NK-92 treated with Interleukin-12 subunit alpha and Interleukin-12 subunit beta, amount 100 ng/mL, for 24 hours (cell line): Measurements from ENCODE around the gene ZFP92.

ENCODE experiments used
- DNase-seq: peaks from one replicate; lab custom pipeline; 2025; lab: John Stamatoyannopoulos, UW

The ZFP92 gene

DNA sequence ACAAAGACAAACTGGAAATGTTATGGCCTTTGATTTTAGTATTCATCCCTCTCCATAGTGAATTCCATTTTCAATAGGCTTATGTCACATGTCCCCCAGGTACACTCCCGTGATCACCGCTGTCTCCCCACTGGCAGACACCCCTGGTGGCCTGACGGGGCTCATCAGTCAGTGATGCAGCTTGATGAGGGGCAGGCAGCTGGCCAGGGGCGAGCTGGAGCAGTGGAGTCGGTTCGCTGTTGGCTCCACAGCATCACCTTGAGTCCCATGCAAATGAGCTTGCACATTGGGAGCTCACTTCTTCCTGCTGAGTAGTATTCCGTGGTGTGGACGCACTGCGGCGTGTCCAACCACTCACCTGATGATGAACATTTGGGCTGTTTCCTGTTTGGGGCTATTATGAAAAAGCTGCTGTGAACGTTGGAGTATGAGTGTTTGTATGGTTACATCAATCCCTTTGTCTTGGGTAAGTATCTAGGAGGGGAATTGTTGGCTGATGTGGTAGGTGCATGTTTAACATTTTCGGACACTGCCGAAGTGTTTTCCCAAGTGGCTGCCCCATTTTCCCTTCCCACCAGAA, 29.4 kb downstream of the ZFP92 start:
- no peak for DNase-seq

DNA sequence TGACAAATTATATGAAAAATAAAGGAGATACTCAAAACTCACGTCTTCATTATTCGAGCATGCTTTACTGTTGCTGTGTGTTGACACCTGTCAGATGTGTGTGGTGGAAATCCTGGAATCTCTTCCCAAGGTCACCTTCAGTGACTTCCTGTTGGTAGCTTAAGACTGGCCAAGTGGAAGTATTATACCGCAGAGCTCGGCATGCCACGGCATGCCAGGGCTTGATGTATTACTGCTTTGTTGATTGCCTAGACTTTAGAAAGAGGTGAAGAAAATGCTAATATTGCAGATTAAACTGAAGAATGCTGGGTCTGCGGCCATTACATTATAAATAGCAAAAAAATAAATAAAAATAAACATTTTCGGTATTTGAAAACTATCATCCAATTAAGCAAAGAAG, 30.0 kb downstream of the ZFP92 start:
- DNase-seq = no peak

DNA sequence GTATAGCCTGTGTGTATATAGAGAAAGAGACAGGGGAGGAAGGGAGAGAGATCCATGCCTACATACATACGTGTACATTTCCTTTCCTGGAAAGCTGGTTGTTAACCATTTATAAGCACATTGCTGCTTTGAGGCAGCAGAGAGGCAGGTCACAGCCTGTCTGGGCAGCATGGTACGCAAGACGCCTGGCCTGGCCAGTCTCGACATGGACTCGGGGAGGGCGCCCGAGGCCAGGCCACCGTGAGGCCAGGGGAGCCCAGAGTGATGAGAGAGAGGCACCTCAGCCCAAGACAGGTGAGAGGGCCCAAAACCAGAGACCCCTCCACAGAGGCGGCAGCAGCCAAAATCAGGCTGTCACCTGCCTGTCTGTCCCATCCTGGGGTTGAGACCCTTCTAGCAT, 30.7 kb downstream of the ZFP92 start:
- no peak for DNase-seq

- DNase-seq = no peak
Observed at GRCh38 chrX:153442463-153442862, 31.2 kb downstream of the ZFP92 start.

GRCh38 chrX:153443476-153444332, 32.4 kb downstream of the ZFP92 start:
- no peak for DNase-seq

- DNase-seq = no peak
Observed at GRCh38 chrX:153444333-153445011, 33.2 kb downstream of the ZFP92 start.

GRCh38 chrX:153445106-153445855, 34.0 kb downstream of the ZFP92 start:
- DNase-seq = no peak

- no peak for DNase-seq
Observed at GRCh38 chrX:153445856-153446635, 34.8 kb downstream of the ZFP92 start, which contains the start of gene TREX2. TREX2 (minus strand) TSS chrX:153446056; CDS start chrX:153445430, 626 bp downstream.

DNA sequence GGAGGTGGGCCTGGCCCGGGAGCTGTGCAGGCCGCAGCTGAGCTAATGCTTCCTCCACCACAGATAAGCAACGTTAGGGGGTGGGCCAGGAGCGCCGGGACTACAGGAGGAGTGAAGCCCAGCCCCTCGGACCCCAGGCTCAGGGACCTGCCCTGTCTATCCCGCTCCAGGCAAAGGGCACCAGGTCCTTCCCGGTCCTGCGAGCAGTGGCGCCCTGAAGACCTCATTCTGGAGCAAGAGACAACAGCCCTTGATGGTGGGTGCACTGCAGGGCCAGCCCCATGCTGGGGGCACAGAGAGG, 35.3 kb downstream of the ZFP92 start:
- no peak for DNase-seq

DNA sequence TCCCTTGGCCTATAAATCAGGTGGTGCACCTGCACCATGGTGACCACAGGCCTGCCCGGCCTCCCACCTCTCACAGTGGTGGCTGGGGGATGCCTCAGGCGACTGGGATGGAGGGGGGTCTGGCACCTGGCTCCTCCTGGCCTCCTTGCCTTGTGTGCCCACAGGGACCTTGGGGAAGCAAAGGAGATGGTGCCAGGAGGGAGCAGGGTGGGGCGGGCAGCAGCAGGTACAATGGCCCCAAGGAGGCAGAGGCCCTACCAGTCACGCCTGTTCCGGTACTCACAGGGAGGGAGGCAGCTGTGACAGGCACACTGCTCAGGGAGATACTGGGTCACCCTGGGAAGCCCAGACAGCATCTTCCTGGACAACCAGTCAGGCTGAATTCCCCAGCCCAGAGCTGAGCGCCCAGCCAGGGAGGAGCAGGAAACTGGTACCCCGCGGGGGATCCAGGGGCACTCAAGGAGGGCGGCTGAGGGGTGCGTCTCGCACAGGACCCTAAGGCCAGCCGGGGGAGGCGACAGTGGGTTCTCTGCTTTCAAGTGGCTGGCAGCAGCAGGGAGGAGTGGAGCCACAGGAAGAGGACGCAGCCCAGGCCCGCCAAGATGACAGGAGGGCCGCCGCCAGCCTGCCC, 35.8 kb downstream of the ZFP92 start:
- no peak for DNase-seq

GRCh38 chrX:153447581-153447960, 36.3 kb downstream of the ZFP92 start:
- DNase-seq = no peak

DNA sequence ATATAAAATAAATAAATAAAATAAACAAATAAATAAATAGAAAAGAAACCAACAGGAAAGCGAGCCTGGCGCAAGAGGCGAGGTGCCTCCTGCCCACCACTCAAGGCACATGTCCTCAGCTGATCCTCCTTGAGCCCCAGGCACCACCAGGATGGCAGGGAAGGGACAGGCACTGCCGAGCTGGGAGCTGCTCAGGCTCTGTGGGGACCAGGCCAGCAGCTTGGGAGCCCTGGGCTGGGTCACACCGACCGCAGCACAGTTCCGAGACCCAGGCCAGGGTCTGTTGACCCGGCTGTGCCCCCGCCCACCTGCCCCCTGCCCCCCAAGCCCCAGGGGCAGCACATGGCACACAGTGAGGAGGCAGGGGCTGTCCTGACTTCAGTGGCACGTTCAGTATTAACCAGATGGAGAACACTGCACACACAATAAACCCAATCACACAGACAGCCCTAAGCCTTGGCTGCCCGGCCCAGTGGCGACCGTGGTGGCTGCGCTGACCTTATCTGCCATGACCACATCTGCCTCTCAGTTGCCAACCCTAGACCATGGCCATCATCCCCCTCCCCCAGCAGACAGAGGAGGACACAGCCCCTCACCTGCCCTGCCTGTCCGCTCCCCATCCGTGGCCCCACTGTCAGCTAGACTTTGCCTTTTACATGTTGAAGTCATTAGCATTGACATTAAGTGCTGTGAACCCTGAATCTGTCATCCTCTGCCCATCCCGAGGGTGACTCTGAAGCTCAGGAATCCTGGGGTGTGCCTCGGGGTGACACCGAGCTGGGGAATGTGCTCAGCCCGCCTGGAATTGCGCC, 37.5 kb downstream of the ZFP92 start:
- no peak for DNase-seq

DNA sequence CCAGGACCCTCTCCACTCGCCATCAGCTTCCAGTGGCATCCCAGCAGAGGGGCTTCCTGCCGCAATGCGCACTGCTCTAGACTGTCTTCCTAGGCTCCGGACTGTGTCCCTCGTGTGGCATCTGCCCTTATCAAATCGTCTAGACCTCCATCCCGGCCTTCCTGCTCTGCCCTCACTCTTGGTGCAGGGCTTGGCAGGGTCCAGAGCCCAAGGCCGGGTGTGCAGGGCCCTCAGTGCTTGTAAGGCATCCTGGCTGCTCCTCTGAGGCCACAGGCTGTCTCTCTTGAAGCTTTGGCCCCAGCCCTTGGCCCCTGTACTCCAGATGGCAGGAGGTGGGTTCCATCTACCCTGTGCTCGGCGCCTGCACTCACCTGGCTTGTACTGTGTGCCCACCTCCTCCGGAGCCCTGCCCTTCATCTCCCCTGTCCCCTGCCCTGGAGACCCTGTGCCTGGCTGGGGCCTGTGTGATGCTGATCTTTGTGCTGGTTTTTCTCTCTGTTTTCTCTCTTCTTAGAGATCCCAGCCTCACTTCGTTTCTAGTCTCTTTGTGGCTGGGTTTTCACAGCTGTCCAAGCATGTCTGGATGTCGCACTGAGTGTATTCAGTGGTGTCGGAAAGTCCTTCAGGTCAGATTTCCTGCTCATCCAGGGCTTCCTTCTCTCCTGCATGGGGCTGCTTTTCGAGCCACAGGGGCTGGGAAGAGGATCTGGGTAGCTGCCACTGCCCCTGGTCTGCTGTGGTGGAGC, 38.3 kb downstream of the ZFP92 start:
- no peak for DNase-seq

DNA sequence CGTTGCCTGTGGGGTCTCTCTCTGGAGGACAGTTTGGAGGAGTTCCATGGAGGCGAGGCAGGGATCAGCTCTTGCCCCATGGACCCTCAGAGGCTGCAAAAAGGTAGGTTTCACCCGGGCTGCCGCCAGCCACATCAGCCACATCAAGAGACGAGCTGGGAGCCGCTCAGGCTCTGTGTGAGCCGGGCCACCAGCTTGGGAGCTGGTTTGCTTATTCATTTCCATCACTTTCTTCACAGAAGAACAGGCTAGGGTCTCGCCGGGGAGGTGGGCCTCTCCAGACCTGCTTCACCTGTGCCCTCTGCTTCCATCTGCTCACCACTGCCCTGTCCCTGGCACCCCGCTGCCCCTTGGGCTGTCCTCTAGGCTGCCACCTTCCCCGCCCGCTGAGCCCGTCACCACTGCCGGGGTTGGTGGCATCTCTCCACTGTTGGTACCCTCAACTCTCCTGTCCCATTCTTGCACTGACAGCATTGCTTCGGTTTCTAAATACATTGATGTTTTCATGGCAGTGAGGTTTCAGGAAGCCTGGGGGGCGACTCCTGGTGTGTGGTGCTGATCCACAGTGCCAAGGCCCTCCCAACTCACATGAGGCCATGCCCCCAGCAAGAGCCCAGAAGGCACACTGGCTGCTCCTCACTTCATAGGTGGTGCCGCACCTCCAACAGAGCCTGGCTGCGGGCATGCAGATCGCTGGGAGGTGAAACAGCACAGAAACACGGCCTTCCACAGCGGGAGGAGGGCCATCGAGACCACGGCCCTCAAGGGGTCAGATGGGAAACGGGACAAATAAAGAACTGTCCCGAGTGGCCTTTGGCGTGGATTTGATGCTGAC, 39.1 kb downstream of the ZFP92 start:
- no peak for DNase-seq

- DNase-seq = no peak
Observed at GRCh38 chrX:153450949-153451277, 39.6 kb downstream of the ZFP92 start.

DNA sequence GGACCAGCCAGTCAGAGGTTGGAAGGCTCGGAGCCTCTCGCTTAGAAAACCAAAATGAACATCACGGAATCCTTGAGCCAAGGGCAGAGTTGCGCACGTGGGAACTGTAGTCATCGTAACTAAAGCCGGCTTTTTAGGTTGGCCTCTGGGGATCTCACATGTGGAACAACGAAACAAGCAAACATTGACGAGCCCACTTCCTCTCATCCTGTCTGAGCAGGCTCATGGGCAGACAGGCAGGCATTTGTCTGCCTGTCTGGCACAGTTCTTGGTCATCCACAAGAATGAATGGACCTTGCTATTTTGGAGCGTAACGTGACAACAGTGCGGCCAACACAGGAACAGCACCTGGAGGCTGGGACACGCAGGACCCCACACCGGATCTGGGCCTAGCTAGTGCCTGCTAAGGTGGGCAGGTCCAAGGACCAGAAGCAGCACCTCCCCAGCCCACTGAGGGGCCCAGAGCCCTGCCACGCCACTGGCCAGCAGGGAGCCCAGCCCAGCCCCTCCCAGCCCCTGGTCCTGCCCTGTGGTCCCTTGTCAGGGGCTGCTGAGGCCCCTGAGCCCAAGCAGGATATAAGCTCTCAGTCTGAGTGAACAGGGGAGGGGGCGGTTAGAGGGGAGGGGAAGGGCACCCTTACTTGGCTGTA, 43.8 kb downstream of the ZFP92 start:
- no peak for DNase-seq

DNA sequence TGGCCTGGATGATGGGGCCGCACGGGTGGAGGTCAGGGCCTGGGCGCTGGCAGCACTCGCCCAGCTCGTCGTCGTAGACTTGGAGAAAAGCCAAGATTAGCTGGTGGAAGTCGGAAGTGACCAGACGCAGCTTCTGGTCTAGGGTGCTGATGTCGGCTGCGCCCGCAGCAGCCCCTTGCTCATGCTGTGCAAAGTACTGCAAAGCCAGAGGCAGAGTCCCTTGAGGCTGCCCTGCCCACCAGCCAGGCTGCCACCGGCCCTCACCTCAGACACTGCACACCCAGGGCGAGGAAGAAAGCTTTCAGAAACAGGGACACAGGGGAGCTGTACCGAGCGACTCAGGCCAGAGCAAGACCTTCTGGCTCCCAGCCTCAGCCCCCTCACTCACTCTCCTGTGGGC, 44.3 kb downstream of the ZFP92 start:
- no peak for DNase-seq

- DNase-seq = no peak
Observed at GRCh38 chrX:153456161-153456560, 44.9 kb downstream of the ZFP92 start.
